GM10266 (cell line): Measurements from ENCODE around the gene ATP13A4.

Experiments used
- DNase-seq: peaks from one replicate; pipeline ENCODE4 v3.0.0; 2012; ENCODE audit errors: extremely low spot score
- TF ChIP-seq, protein P1 (sequence below): IDR thresholded peaks from 2 replicates; pipeline ENCODE4 v1.5.1; 2012; ENCODE audit warnings: mild to moderate bottlenecking, low read depth; ENCODE audit not compliant: control insufficient read depth, insufficient read depth; ENCODE audit errors: missing control alignments

ATP13A4 gene

GRCh38 chr3:193452338-193452737 lies 102.4 kb downstream of the ATP13A4 start:
- DNase-seq = no peak

GRCh38 chr3:193451902-193452301 lies 102.8 kb downstream of the ATP13A4 start:
- no peak for DNase-seq
- TF ChIP-seq, protein P1, sequence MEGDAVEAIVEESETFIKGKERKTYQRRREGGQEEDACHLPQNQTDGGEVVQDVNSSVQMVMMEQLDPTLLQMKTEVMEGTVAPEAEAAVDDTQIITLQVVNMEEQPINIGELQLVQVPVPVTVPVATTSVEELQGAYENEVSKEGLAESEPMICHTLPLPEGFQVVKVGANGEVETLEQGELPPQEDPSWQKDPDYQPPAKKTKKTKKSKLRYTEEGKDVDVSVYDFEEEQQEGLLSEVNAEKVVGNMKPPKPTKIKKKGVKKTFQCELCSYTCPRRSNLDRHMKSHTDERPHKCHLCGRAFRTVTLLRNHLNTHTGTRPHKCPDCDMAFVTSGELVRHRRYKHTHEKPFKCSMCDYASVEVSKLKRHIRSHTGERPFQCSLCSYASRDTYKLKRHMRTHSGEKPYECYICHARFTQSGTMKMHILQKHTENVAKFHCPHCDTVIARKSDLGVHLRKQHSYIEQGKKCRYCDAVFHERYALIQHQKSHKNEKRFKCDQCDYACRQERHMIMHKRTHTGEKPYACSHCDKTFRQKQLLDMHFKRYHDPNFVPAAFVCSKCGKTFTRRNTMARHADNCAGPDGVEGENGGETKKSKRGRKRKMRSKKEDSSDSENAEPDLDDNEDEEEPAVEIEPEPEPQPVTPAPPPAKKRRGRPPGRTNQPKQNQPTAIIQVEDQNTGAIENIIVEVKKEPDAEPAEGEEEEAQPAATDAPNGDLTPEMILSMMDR = no peak

More at GRCh38 chr3:193452338-193452737, 102.4 kb downstream of the ATP13A4 start:
- TF ChIP-seq, protein P1 = no peak

DNA sequence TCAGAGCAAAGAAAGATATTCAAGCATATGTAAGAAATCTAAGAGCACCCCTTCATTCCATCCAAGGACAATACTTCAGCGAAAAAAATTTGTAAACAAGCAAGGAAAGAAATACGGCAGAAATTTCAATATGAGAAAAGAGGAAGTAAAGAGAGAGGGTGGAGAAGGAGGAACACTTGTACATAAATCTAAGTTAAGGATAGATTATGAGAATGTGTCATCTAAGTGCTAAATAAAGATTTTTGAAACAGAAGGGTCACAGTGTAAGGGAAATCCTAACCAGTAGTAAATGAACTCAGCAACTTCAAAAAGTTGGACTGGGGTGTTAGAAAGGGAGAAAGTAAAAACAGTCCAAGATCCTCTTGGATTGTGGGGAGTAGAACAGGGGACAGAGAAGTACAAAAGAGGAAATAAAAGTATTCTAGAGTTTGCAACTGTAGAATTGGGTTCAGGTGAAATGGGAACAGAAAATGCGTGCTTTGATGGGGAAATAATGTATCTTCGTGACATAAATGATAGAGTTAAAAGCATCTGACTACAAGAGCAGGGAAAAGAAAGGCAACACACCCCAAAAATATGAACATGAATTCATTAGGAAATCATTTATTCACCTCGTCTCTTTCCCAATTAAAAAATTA lies 107.6 kb downstream of the ATP13A4 start:
- DNase-seq = no peak
- TF ChIP-seq, protein P1 = no peak

- DNase-seq = no peak
- TF ChIP-seq, protein P1 = no peak
Observed at GRCh38 chr3:193439423-193439822, 115.3 kb downstream of the ATP13A4 start.

DNA sequence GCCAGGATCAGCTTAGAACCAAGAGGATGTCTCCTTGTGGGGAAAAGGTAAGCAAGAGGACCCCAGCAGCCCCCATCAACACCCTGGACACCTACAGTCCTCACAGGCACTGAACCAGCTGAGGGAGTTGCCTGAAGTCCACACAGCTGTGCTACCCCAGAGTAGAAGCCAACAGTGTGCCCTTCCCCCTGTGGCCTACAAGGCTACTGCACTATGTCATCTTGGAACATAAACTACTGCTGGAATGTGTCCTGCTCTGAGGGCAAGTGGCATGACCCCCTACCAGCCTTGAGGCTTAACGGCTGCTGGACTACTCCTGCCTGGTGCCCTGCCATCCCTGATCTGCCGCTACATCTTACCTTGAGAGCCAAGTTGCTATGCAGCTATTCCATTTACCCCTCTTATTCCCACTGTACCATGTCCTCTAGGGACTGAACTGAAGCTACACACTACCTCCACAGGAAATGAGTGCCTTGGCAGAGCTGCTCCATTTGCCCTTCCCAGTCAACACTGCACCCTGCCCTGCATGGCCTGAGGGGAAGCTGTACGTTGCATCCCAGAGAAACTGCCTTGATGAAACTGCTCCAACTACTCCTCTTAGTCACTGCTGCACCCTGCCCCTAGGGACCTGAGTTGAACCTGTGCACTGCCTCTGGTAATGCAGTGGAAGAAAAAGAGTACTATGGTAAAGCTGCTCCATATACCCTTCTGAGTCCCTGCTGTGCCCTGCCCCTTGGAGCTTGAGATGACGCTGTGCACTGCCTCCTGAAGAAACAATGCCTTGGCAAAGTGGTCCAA lies 135.9 kb downstream of the ATP13A4 start:
- no peak for DNase-seq
- TF ChIP-seq, protein P1 = no peak

- no peak for DNase-seq
- TF ChIP-seq, protein P1 = no peak
Observed at GRCh38 chr3:193416629-193417028, 138.1 kb downstream of the ATP13A4 start.

GRCh38 chr3:193407688-193408087 lies 147.0 kb downstream of the ATP13A4 start:
- no peak for DNase-seq
- TF ChIP-seq, protein P1 = no peak
